ENCODE results near the gene ATMIN.

The ATMIN gene

GRCh38 chr16:80997139-80997798 is 38.4 kb upstream of the ATMIN start:
- no peaks in the 10 kb centered on the region for H3K27me3 ChIP-seq (replicated peaks in 2 of 5; ENCODE audit: control insufficient read depth in 4 of 5, insufficient read depth in 5 of 5, low read length in 4 of 5)
- POLR2A ChIA-PET: interaction anchor here (1.5 kb wide), 1 partner anchor 10 kb away, joined by 4 read pairs; the partner anchor contains the start of genes CENPN and CMC2
- WGBS (ENCODE audit: insufficient coverage): 0% methylated on average over 4 of the region's 9 CpGs
- H3K27ac ChIP-seq (ENCODE audit: insufficient read depth in 1 of 2, low read depth in 1 of 2, low read length in 2 of 2, poor library complexity in 1 of 2, severe bottlenecking in 2 of 2): peak overlapping the region; percentile 34 to 80
- H3K4me1 ChIP-seq (ENCODE audit: control extremely low read depth in 1 of 4, control insufficient read depth in 4 of 4, insufficient read depth in 4 of 4, low read length in 3 of 4): peaks cover 0 to 12% (median 6%) of the 10 kb centered on the region in 4 experiments
- peak in 2 of 3 donors; percentile 34 to 48 for DNase-seq
- H3K4me3 ChIP-seq (ENCODE audit: control insufficient read depth in 1 of 7, extremely low read depth in 1 of 7, insufficient read depth in 4 of 7, low read depth in 2 of 7, low read length in 6 of 7): peak overlapping the region in 6 of 7 experiments; percentile 29 to 87 (median 67)
- CTCF ChIA-PET: interaction anchor here (1.1 to 1.5 kb wide), 3 partner anchors 10 to 36 kb away, joined by 3 read pairs; no protein-coding TSS in a partner anchor
- H3K36me3 ChIP-seq (ENCODE audit: control insufficient read depth in 4 of 4, insufficient read depth in 4 of 4, low read length in 3 of 4): peaks cover 0 to 3% (median 1%) of the 10 kb centered on the region in 4 experiments
- no peaks in the 10 kb centered on the region for H3K9me3 ChIP-seq (ENCODE audit: control extremely low read depth in 1 of 5, control insufficient read depth in 4 of 5, insufficient read depth in 2 of 5, low read depth in 1 of 5, low read length in 4 of 5)

DNA sequence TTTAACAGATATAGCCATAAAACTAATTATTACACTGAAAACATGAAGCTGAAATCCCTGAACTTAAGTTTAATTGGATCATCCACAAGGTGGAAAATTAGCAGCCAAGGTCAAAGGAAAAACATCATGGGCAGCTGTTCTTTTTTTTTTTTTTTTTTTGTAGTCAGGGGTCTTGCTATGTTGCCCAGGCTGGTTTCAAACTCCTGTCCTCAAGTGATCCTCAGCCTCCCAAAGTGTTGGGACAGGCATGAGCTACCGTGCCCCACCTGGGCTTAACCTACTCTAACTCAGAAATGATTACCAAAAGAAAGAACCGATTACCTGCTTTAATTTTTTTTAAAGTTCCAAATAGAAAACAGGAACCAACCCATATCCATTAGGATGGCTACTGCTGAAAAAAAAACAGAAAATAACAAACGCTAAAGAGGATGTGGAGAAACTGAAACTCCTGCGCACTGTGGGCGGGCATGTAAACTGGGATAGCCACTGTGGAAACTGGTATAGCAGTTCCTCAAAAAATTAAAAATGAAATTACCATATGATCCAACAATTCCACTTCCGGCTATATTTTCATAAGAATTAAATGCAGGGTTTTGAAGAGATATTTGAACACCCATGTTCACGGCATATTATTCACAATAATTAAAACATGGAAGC is 37.5 kb upstream of the ATMIN start:
- Histone ChIP-seq H3K4me1 (ENCODE audit: control extremely low read depth in 1 of 4, control insufficient read depth in 4 of 4, insufficient read depth in 4 of 4, low read length in 3 of 4) (peaks cover 0 to 14% (median 6%) of the 10 kb centered on the region in 4 experiments), H3K36me3 (ENCODE audit: control insufficient read depth in 4 of 4, insufficient read depth in 4 of 4, low read length in 3 of 4) (peaks cover 0 to 3% (median 1%) of the 10 kb centered on the region in 4 experiments), H3K4me3 (ENCODE audit: control insufficient read depth in 1 of 7, extremely low read depth in 1 of 7, insufficient read depth in 4 of 7, low read depth in 2 of 7, low read length in 6 of 7) (peak overlapping the region in 5 of 7 experiments; percentile 29 to 87 (median 81)), H3K27me3 (replicated peaks in 2 of 5; ENCODE audit: control insufficient read depth in 4 of 5, insufficient read depth in 5 of 5, low read length in 4 of 5) (no peaks in the 10 kb centered on the region), H3K27ac (ENCODE audit: insufficient read depth in 1 of 2, low read depth in 1 of 2, low read length in 2 of 2, poor library complexity in 1 of 2, severe bottlenecking in 2 of 2) (peak overlapping the region; percentile 34 to 80), H3K9me3 (ENCODE audit: control extremely low read depth in 1 of 5, control insufficient read depth in 4 of 5, insufficient read depth in 2 of 5, low read depth in 1 of 5, low read length in 4 of 5) (no peaks in the 10 kb centered on the region)
- ChIA-PET CTCF (interaction anchor here (1.1 kb wide), 1 partner anchor 21 kb away, joined by 3 read pairs; no protein-coding TSS in a partner anchor), POLR2A (no interaction called here)
- DNase-seq: no peak
- WGBS (ENCODE audit: insufficient coverage): 100% methylated on average over 1 of the region's 7 CpGs

GRCh38 chr16:81000873-81001272 is 34.8 kb upstream of the ATMIN start:
- peaks cover 11 to 37% (median 24%) of the 10 kb centered on the region in 4 experiments for H3K4me1 ChIP-seq (ENCODE audit: control extremely low read depth in 1 of 4, control insufficient read depth in 4 of 4, insufficient read depth in 4 of 4, low read length in 3 of 4)
- WGBS (ENCODE audit: insufficient coverage): 100% methylated on average over 1 of the region's 3 CpGs
- no peak overlapping the region for H3K27ac ChIP-seq (ENCODE audit: insufficient read depth in 1 of 2, low read depth in 1 of 2, low read length in 2 of 2, poor library complexity in 1 of 2, severe bottlenecking in 2 of 2)
- H3K4me3 ChIP-seq (ENCODE audit: control insufficient read depth in 1 of 7, extremely low read depth in 1 of 7, insufficient read depth in 4 of 7, low read depth in 2 of 7, low read length in 6 of 7): no peak overlapping the region
- DNase-seq: no peak
- H3K27me3 ChIP-seq (replicated peaks in 2 of 5; ENCODE audit: control insufficient read depth in 4 of 5, insufficient read depth in 5 of 5, low read length in 4 of 5): no peaks in the 10 kb centered on the region
- POLR2A ChIA-PET: no interaction called here
- CTCF ChIA-PET: interaction anchor here (1.1 kb wide), 1 partner anchor 18 kb away, joined by 4 read pairs; no protein-coding TSS in a partner anchor
- H3K36me3 ChIP-seq (ENCODE audit: control insufficient read depth in 4 of 4, insufficient read depth in 4 of 4, low read length in 3 of 4): peaks cover 0 to 3% (median 0%) of the 10 kb centered on the region in 4 experiments
- H3K9me3 ChIP-seq (ENCODE audit: control extremely low read depth in 1 of 5, control insufficient read depth in 4 of 5, insufficient read depth in 2 of 5, low read depth in 1 of 5, low read length in 4 of 5): no peaks in the 10 kb centered on the region

- peaks cover 12 to 35% (median 26%) of the 10 kb centered on the region in 4 experiments for H3K4me1 ChIP-seq (ENCODE audit: control extremely low read depth in 1 of 4, control insufficient read depth in 4 of 4, insufficient read depth in 4 of 4, low read length in 3 of 4)
- POLR2A ChIA-PET: no interaction called here
- H3K27me3 ChIP-seq (replicated peaks in 2 of 5; ENCODE audit: control insufficient read depth in 4 of 5, insufficient read depth in 5 of 5, low read length in 4 of 5): no peaks in the 10 kb centered on the region
- CTCF ChIA-PET: interaction anchor here (1.1 kb wide), 1 partner anchor 18 kb away, joined by 4 read pairs; no protein-coding TSS in a partner anchor
- no peak for DNase-seq
- H3K4me3 ChIP-seq (ENCODE audit: control insufficient read depth in 1 of 7, extremely low read depth in 1 of 7, insufficient read depth in 4 of 7, low read depth in 2 of 7, low read length in 6 of 7): no peak overlapping the region
- 90% methylated on average over 2 of the region's 5 CpGs for whole genome bisulfite sequencing (ENCODE audit: insufficient coverage)
- H3K36me3 ChIP-seq (ENCODE audit: control insufficient read depth in 4 of 4, insufficient read depth in 4 of 4, low read length in 3 of 4): peaks cover 0 to 3% (median 0%) of the 10 kb centered on the region in 4 experiments
- no peaks in the 10 kb centered on the region for H3K9me3 ChIP-seq (ENCODE audit: control extremely low read depth in 1 of 5, control insufficient read depth in 4 of 5, insufficient read depth in 2 of 5, low read depth in 1 of 5, low read length in 4 of 5)
- H3K27ac ChIP-seq (ENCODE audit: insufficient read depth in 1 of 2, low read depth in 1 of 2, low read length in 2 of 2, poor library complexity in 1 of 2, severe bottlenecking in 2 of 2): no peak overlapping the region
Measured at GRCh38 chr16:81001330-81001729, 34.3 kb upstream of the ATMIN start.

DNA sequence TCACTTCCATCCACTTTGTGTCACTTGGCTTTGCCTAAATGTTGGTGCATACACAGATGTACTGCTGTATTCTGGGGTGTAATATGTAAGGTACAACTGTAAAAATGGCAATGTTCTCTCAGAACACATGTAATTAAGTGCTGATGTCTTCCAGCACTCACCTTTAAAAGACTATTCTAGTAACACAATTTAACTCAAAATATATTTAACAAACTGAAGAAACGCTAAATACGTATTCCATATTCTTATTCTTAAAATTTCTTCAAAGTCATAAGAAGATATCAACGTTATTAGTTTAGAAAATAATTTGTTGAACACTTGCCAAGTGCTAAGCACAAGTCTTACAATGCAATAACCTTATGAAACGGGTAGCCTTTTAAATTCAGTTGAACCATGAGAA is 32.6 kb upstream of the ATMIN start:
- CTCF ChIA-PET: interaction anchor here (1.0 to 3.5 kb wide), 5 partner anchors 10 to 34 kb away, joined by 3 to 20 read pairs (median 4); partner anchors contain the start of gene ATMIN
- no peak overlapping the region for H3K4me3 ChIP-seq (ENCODE audit: control insufficient read depth in 1 of 7, extremely low read depth in 1 of 7, insufficient read depth in 4 of 7, low read depth in 2 of 7, low read length in 6 of 7)
- H3K36me3 ChIP-seq (ENCODE audit: control insufficient read depth in 4 of 4, insufficient read depth in 4 of 4, low read length in 3 of 4): peaks cover 0 to 3% (median 0%) of the 10 kb centered on the region in 4 experiments
- POLR2A ChIA-PET: no interaction called here
- H3K9me3 ChIP-seq (ENCODE audit: control extremely low read depth in 1 of 5, control insufficient read depth in 4 of 5, insufficient read depth in 2 of 5, low read depth in 1 of 5, low read length in 4 of 5): no peaks in the 10 kb centered on the region
- H3K4me1 ChIP-seq (ENCODE audit: control extremely low read depth in 1 of 4, control insufficient read depth in 4 of 4, insufficient read depth in 4 of 4, low read length in 3 of 4): peaks cover 8 to 30% (median 26%) of the 10 kb centered on the region in 4 experiments
- no peaks in the 10 kb centered on the region for H3K27me3 ChIP-seq (replicated peaks in 2 of 5; ENCODE audit: control insufficient read depth in 4 of 5, insufficient read depth in 5 of 5, low read length in 4 of 5)
- DNase-seq: no peak
- no CpG with 5 or more reads among the region's 4 CpGs for WGBS (ENCODE audit: insufficient coverage)
- no peak overlapping the region for H3K27ac ChIP-seq (ENCODE audit: insufficient read depth in 1 of 2, low read depth in 1 of 2, low read length in 2 of 2, poor library complexity in 1 of 2, severe bottlenecking in 2 of 2)

DNA sequence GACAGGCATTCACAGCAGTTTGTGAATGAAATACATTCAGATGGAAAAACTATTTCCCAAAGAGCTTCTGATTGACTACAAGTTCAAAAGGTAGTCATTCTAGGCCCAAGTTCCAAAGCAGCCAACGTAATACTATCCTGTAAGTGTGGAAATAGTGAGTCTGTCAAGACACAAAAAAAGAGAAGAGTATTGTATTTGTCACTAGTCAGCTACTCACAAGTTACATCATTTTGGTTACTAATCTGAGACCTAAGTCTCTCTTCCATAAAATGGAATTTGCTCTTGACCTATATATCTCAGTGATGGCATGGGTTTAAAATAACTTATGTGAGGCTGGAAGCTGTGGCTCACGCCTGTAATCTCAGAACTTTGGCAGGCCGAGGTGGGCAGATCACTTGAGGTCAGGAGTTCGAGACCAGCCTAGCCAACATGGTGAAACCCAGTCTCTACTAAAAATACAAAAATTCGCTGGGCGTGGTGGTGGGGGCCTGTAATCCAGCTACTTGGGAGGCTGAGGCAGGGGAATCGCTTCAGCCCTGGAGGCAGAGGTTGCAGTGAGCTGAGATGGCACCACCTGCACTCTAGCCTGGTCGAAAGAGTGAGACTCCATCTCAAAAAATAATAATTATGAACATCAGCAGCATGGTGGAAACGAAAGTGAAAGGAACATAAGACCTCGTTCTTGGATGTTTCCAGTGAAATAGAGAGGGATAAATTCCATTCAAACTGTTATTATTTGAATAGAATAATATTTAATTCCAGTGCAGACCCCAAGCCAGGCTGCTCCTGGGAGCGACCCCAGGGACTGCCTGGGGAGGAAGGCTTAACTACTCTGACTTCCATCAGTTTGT is 31.8 kb upstream of the ATMIN start:
- Histone ChIP-seq H3K9me3 (ENCODE audit: control extremely low read depth in 1 of 5, control insufficient read depth in 4 of 5, insufficient read depth in 2 of 5, low read depth in 1 of 5, low read length in 4 of 5) (no peaks in the 10 kb centered on the region), H3K4me1 (ENCODE audit: control extremely low read depth in 1 of 4, control insufficient read depth in 4 of 4, insufficient read depth in 4 of 4, low read length in 3 of 4) (peaks cover 8 to 36% (median 29%) of the 10 kb centered on the region in 4 experiments), H3K27me3 (replicated peaks in 2 of 5; ENCODE audit: control insufficient read depth in 4 of 5, insufficient read depth in 5 of 5, low read length in 4 of 5) (no peaks in the 10 kb centered on the region), H3K4me3 (ENCODE audit: control insufficient read depth in 1 of 7, extremely low read depth in 1 of 7, insufficient read depth in 4 of 7, low read depth in 2 of 7, low read length in 6 of 7) (peak overlapping the region in 6 of 7 experiments; percentile 33 to 97 (median 62)), H3K36me3 (ENCODE audit: control insufficient read depth in 4 of 4, insufficient read depth in 4 of 4, low read length in 3 of 4) (peaks cover 0 to 3% (median 0%) of the 10 kb centered on the region in 4 experiments), H3K27ac (ENCODE audit: insufficient read depth in 1 of 2, low read depth in 1 of 2, low read length in 2 of 2, poor library complexity in 1 of 2, severe bottlenecking in 2 of 2) (peak overlapping the region; percentile 46 to 82)
- ChIA-PET CTCF (interaction anchor here (0.8 to 3.5 kb wide), 14 partner anchors 10 to 74 kb away, joined by 3 to 20 read pairs (median 6); partner anchors contain the start of gene ATMIN), POLR2A (interaction anchor here (0.6 to 0.8 kb wide), 2 partner anchors 11 to 17 kb away, joined by 3 read pairs; no protein-coding TSS in a partner anchor)
- WGBS (ENCODE audit: insufficient coverage): 100% methylated on average over 1 of the region's 11 CpGs
- peak in 2 of 3 donors; percentile 36 to 48 for DNase-seq
